Fibroblast of skin of right biceps (primary cell): ENCODE data around the gene NTNG2.

Source experiments
- DNase-seq: peaks from one replicate; pipeline ENCODE4 v3.0.0-alpha.2; 2013

Gene NTNG2

GRCh38 chr9:132238026-132238972, 76.4 kb downstream of the NTNG2 start:
- DNase-seq = no peak

- DNase-seq = no peak
These were observed 77.1 kb downstream of the NTNG2 start for GRCh38 chr9:132238992-132239391.

GRCh38 chr9:132239518-132239917, 77.7 kb downstream of the NTNG2 start:
- no peak for DNase-seq

GRCh38 chr9:132239999-132240840, 78.4 kb downstream of the NTNG2 start:
- DNase-seq = no peak

GRCh38 chr9:132240841-132241482, 79.1 kb downstream of the NTNG2 start:
- DNase-seq = peak; percentile 81

- no peak for DNase-seq
These were observed 79.6 kb downstream of the NTNG2 start for GRCh38 chr9:132241483-132241839.

GRCh38 chr9:132241840-132242620, 80.2 kb downstream of the NTNG2 start:
- DNase-seq = no peak

- no peak for DNase-seq
These were observed 80.8 kb downstream of the NTNG2 start for GRCh38 chr9:132242621-132243155.

- DNase-seq = no peak
These were observed 81.6 kb downstream of the NTNG2 start for GRCh38 chr9:132243156-132244074.

GRCh38 chr9:132244582-132245455, 83.0 kb downstream of the NTNG2 start:
- no peak for DNase-seq

- DNase-seq = no peak
These were observed 83.6 kb downstream of the NTNG2 start for GRCh38 chr9:132245465-132245864.

GRCh38 chr9:132247942-132248341, 86.1 kb downstream of the NTNG2 start:
- DNase-seq = no peak

- no peak for DNase-seq
These were observed 87.3 kb downstream of the NTNG2 start for GRCh38 chr9:132249123-132249522.

GRCh38 chr9:132249690-132250089, 87.8 kb downstream of the NTNG2 start:
- no peak for DNase-seq

GRCh38 chr9:132250324-132251262, 88.7 kb downstream of the NTNG2 start:
- no peak for DNase-seq

- no peak for DNase-seq
These were observed 99.0 kb downstream of the NTNG2 start for GRCh38 chr9:132260846-132261245.

GRCh38 chr9:132266017-132266416, 104.2 kb downstream of the NTNG2 start:
- DNase-seq = no peak

GRCh38 chr9:132267660-132268059, 105.8 kb downstream of the NTNG2 start:
- no peak for DNase-seq
